Liver (tissue), 3 donors: ENCODE measurements around the gene LOXHD1.

Experiments
- EGR1 ChIP-seq, 2 donors: IDR thresholded peaks; 2 replicates each; pipeline ENCODE4 v1.6.1; 2016 to 2018; ENCODE audit warnings: antibody characterized with exemption in 2 of 2, low read depth in 2 of 2
- FOXA1 ChIP-seq: IDR thresholded peaks from 2 replicates; pipeline ENCODE4 v1.6.1; 2016; ENCODE audit warnings: antibody characterized with exemption
- HNF4A ChIP-seq, 2 donors: conservative IDR thresholded peaks; 2 replicates each; pipeline ENCODE4 v1.6.1; 2016; ENCODE audit warnings: antibody characterized with exemption in 2 of 2, mild to moderate bottlenecking in 2 of 2
- JUND ChIP-seq, 2 donors: IDR thresholded peaks; 2 replicates each; pipeline ENCODE4 v1.6.1; 2016; ENCODE audit warnings: antibody characterized with exemption in 2 of 2
- MAX ChIP-seq: IDR thresholded peaks from 2 replicates; pipeline ENCODE4 v1.6.1; 2016; ENCODE audit warnings: antibody characterized with exemption
- RAD21 ChIP-seq, 2 donors: IDR thresholded peaks; 2 replicates each; pipeline ENCODE4 v1.6.1; 2016; ENCODE audit warnings: antibody characterized with exemption in 2 of 2, mild to moderate bottlenecking in 2 of 2
- REST ChIP-seq: IDR thresholded peaks from 2 replicates; pipeline ENCODE4 v1.6.1; 2016; ENCODE audit warnings: antibody characterized with exemption, mild to moderate bottlenecking
- RXRA ChIP-seq, 2 donors: IDR thresholded peaks; 2 replicates each; pipeline ENCODE4 v1.6.1; 2017 to 2018; ENCODE audit warnings: antibody characterized with exemption in 2 of 2, mild to moderate bottlenecking in 1 of 2
- TAF1 ChIP-seq: conservative IDR thresholded peaks from 2 replicates; pipeline ENCODE4 v1.6.1; 2016; ENCODE audit warnings: antibody characterized with exemption, mild to moderate bottlenecking
- TF ChIP-seq, protein P1 (sequence below): fragments of 150-350 bp; IDR thresholded peaks from 2 replicates; pipeline ENCODE4 v1.5.1; 2017; ENCODE audit warnings: improper control_type of control experiment, low read depth, low read length; ENCODE audit not compliant: missing input control
- donor health status: healthy.
- donor health status: healthy.

DNA sequence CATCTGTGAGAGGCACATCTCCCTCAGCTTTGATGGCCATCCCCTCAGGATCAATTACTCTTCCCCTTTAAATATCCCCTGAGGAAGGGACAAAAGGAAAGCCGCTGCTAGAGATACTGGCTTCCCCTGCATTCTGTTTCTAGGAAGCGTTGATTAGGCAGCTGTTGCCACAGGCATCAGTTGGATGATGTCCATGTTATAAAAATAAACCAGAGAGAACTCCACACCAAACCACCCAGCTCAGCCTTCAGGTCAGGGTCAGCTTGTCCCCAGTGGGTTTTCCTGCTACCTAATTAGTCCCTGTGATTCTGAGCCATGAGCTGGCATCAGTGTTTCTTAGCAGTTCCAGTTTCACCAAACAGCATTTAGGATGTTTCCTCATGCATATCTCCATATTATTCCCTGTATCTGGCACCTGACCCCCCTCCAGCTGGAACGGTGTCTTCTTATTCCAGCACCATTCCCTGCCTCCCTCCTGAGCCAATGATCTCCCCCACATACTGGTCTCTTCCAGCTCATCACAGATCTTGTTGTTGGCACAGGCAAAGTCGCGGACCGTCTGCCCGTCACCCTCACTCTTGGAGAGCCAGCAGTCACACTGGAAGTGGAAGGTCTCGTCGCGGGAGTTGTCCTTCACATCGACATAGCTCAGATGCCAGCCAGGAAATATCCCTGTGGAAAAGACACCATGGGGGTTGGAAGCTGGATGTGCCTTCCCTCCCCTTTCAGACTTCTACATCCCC is 168.4 kb downstream of the LOXHD1 start:
- TF ChIP-seq EGR1 (IDR thresholded peaks at IDR 0.05; ENCODE audit: low read depth in 2 of 2) (no peak), RAD21 (IDR thresholded peaks at IDR 0.05) (no peak), TAF1 (no peak), REST (no peak), FOXA1 (no peak), JUND (IDR thresholded peaks at IDR 0.05) (no peak), MAX (no peak), HNF4A (conservative IDR thresholded peaks at IDR 0.05) (no peak), RXRA (IDR thresholded peaks at IDR 0.05) (no peak)
- TF ChIP-seq, protein P1, sequence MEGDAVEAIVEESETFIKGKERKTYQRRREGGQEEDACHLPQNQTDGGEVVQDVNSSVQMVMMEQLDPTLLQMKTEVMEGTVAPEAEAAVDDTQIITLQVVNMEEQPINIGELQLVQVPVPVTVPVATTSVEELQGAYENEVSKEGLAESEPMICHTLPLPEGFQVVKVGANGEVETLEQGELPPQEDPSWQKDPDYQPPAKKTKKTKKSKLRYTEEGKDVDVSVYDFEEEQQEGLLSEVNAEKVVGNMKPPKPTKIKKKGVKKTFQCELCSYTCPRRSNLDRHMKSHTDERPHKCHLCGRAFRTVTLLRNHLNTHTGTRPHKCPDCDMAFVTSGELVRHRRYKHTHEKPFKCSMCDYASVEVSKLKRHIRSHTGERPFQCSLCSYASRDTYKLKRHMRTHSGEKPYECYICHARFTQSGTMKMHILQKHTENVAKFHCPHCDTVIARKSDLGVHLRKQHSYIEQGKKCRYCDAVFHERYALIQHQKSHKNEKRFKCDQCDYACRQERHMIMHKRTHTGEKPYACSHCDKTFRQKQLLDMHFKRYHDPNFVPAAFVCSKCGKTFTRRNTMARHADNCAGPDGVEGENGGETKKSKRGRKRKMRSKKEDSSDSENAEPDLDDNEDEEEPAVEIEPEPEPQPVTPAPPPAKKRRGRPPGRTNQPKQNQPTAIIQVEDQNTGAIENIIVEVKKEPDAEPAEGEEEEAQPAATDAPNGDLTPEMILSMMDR = no peak
